ENCODE data around the gene GOLGA8B.
"Not testable (repeated sequence)": the region's sequence is repeated elsewhere in the genome, so short reads cannot be mapped to it uniquely, and the experiment has no call there.

Gene GOLGA8B

DNA sequence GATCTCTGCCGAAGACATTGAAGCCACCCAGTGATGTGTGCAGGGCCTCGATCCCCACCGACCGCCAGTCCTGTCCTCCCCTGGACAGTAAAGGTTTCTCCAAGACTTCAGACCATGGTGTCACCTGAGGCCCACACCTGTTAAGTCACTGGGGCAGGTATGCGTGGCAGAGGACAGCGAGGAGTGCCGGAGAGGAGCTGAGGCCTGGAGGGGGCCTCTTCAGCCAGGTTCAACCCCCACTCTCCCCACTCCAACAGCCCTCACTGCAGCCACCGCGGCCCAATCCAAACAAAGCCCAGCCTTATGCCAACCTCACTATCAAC is 2.4 kb downstream of the GOLGA8B start:
- DNase-seq, result no peak
- H3K4me3 ChIP-seq (ENCODE audit: low read depth, low read length), result no peak overlapping the region
- no peaks in the 10 kb centered on the region for H3K27me3 ChIP-seq (replicated peaks)
- no peak overlapping the region for H3K27ac ChIP-seq
- TF ChIP-seq, protein P1, sequence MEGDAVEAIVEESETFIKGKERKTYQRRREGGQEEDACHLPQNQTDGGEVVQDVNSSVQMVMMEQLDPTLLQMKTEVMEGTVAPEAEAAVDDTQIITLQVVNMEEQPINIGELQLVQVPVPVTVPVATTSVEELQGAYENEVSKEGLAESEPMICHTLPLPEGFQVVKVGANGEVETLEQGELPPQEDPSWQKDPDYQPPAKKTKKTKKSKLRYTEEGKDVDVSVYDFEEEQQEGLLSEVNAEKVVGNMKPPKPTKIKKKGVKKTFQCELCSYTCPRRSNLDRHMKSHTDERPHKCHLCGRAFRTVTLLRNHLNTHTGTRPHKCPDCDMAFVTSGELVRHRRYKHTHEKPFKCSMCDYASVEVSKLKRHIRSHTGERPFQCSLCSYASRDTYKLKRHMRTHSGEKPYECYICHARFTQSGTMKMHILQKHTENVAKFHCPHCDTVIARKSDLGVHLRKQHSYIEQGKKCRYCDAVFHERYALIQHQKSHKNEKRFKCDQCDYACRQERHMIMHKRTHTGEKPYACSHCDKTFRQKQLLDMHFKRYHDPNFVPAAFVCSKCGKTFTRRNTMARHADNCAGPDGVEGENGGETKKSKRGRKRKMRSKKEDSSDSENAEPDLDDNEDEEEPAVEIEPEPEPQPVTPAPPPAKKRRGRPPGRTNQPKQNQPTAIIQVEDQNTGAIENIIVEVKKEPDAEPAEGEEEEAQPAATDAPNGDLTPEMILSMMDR (IDR thresholded peaks at IDR 0.05; ENCODE audit: low read depth, low read length, missing control alignments), result no peak
- in situ Hi-C loops (cut with HindIII; ENCODE audit: low pct_ligation_motif_present, low sequenced_read_pairs), result no loop called here
- H3K36me3 ChIP-seq (replicated peaks), result no peaks in the 10 kb centered on the region

DNA sequence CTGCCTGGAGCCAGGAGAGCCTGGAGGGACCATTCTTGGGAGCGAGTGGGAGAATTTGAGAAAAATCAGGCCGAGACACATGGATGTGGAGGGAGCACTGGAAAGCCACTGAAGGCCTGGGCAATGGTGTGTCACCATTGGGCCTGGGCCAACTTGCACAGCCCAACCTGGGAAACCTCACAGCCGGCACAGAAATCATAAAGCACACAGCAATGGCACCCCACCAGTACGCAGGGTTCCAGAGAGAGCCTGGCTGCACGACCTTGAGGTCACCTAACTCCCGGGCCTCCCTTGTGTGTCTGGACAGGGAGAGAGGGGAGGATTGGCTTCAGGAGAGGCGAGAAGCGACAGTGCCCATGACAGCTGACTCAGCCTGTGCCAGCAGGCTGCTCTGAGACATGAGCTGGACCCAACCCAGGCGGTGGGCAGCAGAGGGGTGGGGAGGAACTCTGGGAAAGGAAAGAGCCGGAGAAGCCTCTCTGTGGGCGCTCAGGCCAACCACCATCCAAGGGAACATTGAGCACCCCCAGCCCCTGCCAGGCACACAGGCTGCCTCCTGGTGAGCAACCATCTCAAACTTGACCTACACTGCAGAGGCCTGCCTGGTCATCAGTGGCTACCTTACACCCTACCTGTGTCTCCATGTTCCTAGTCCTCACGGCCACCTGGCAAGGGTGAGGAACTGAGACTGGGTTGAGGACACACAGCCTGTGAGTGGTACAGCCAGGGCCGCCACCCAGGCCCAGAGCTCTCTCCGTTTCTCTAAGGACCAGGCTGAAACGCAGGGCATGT is 3.0 kb downstream of the GOLGA8B start:
- H3K27ac ChIP-seq; H3K27me3 ChIP-seq (replicated peaks); H3K4me3 ChIP-seq (ENCODE audit: low read depth, low read length); in situ Hi-C loops (cut with HindIII; ENCODE audit: low pct_ligation_motif_present, low sequenced_read_pairs); H3K36me3 ChIP-seq (replicated peaks); DNase-seq: not testable (repeated sequence)

DNA sequence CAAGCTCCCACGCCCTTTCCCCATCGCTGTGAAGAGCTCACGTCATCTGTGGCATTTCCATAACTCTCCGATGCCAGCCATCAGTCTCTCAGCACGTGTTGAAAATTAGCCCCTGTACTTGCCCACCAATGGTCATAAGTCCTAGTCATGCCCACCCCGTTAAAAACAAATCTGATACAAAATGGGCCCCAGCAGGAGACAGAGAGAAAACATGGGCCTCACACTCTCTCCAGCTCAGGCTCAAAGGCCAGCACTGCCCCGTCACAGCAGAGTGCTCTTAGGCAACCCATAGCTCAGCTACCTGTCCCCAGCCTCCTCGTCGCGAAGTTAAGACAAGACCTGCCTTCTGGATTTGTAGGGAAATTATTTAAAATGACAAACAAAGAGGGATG is 5.2 kb downstream of the GOLGA8B start:
- in situ Hi-C loops (cut with HindIII; ENCODE audit: low pct_ligation_motif_present, low sequenced_read_pairs), result no loop called here
- DNase-seq, result no peak
- no peak overlapping the region for H3K4me3 ChIP-seq (ENCODE audit: low read depth, low read length)
- no peaks in the 10 kb centered on the region for H3K36me3 ChIP-seq (replicated peaks)
- no peak overlapping the region for H3K27ac ChIP-seq
- H3K27me3 ChIP-seq (replicated peaks), result no peaks in the 10 kb centered on the region
- TF ChIP-seq, protein P1 (IDR thresholded peaks at IDR 0.05; ENCODE audit: low read depth, low read length, missing control alignments), result no peak

DNA sequence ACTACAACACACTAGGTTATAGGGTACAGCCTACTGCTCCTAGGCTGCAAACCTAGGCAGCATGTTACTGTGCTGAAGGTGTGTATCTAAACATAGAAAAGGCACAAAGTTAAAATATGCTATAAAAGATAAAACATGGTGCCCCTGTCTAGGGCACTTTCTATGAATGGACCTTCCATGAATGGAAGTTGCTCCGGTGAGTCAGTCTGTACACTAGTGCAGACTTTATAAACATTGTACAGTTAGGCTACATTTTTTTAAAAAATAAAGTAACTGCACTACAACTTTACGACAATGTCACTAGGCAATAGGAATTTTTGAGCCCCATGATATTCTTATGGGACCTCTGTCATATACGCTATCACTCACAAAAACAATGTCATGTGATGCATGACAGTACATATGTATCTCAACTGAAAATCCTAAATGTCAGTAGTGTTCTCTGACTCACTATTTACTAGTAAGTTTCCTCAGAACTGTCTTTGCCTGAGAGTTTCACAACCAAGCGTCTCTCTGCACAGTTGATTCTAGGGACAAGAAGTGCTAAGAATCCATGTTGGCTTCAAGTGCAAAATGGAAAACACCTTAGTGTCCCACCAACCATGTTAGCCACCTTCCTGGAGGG is 5.7 kb downstream of the GOLGA8B start:
- H3K36me3 ChIP-seq (replicated peaks); H3K27ac ChIP-seq; in situ Hi-C loops (cut with HindIII; ENCODE audit: low pct_ligation_motif_present, low sequenced_read_pairs); DNase-seq; H3K27me3 ChIP-seq (replicated peaks); H3K4me3 ChIP-seq (ENCODE audit: low read depth, low read length): not testable (repeated sequence)

DNA sequence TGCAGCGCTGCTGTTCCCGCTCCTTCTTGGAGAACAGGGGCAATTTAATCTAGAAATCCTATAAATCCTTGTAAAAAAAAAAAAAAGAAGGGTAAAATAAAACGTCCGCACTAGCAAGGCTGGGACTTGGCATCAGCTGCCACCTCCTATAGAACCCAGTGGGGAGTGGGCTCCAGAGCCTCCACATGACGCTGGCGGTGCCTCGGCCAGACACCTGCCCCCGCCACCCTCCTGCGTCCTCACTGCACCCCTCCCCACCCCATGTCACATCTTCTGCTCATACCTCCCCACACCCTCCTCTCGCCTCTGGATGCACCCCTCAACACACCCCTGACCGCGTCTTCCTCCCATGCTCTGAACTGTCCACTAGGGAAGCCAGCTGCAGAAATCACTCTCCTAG is 8.4 kb downstream of the GOLGA8B start:
- H3K27me3 ChIP-seq (replicated peaks); H3K27ac ChIP-seq; in situ Hi-C loops (cut with HindIII; ENCODE audit: low pct_ligation_motif_present, low sequenced_read_pairs): not testable (repeated sequence)

DNA sequence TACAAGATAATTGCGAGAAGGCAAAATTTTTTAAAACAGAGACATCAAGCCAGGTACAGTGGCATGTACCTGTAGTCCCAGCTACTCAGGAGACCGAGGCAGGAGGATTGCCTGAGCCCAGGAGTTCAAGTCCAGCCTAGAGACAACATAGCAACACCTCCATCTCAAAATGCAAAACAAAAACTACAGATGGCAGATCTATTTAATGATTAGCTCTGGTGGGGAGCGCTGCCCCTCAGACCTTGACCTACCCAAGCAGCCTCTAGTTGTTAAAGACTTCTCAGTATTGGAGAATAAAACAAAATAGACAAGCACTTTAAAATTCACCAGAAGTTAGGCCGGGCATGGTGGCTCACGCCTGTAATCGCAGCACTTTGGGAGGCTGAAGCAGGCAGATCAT is 10.5 kb downstream of the GOLGA8B start:
- not testable (repeated sequence) for H3K27ac ChIP-seq; H3K36me3 ChIP-seq (replicated peaks); H3K27me3 ChIP-seq (replicated peaks)

More for the DNA sequence above, 8.4 kb downstream of the GOLGA8B start:
- H3K36me3 ChIP-seq (replicated peaks); DNase-seq; H3K4me3 ChIP-seq (ENCODE audit: low read depth, low read length): not testable (repeated sequence)

DNA sequence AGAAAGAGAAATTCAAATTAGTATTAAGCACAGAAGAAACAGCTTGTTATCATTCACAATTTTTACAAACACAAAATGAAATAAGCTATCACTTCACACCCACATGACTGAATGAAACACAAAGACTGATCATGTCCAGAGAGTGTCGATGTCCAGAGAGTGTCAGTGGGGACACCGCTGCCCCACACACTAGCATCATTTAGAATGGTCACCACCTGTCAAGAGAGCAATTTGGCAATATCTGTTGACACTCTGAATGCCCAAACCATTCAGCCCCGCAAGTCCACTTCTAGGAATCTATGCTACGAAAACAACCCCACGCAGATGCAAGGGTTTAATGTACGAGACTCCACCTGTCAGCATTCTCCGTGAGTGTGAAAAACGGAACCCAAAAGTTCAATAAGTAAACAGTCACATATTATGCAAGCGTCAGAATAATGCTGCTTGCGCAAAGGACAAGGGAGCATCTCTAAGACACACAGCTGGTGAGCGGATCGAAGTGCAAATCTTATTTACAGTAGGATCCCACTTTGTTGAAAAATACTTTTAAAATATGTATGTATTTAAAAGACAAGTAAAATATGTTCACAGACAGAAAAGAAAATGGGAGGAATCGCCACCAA is 11.3 kb downstream of the GOLGA8B start:
- DNase-seq; H3K27me3 ChIP-seq (replicated peaks); H3K4me3 ChIP-seq (ENCODE audit: low read depth, low read length); H3K27ac ChIP-seq; in situ Hi-C loops (cut with HindIII; ENCODE audit: low pct_ligation_motif_present, low sequenced_read_pairs); H3K36me3 ChIP-seq (replicated peaks): not testable (repeated sequence)

More for the DNA sequence above, 10.5 kb downstream of the GOLGA8B start:
- in situ Hi-C loops (cut with HindIII; ENCODE audit: low pct_ligation_motif_present, low sequenced_read_pairs); DNase-seq; H3K4me3 ChIP-seq (ENCODE audit: low read depth, low read length): not testable (repeated sequence)

DNA sequence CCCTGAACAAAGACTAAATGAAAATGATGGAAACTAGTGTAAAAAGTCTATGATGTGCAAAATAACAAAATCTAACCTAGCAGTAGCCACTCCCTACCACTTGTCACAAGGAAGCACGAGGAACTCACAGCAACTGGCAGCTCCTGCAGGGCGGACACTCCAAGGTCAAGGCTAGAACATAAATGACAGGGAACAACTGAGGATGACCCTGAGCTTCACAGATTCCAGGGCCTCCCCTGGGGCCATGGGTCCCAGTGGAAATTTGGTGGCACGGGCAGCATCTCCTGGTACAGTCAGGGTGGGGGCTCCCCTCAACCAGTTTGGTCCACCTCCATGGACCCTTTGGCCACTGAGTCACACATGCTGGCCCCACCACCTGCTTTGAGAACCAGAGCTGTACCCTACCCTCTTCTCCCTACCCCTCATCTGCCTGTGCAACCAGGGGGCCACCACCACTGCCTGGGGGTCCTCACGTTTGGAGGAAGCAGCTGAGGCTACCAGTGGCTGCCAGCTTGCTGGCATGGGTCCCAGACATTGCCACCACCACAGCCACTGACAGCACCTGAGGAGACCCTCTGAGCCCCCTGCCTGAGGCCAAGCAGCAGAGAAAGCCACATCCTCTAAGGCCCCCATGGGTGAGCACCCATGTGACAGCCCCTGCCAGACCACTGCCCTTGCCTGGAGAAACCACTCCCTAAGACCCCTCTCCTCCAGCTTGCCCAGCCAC is 13.6 kb downstream of the GOLGA8B start:
- in situ Hi-C loops (cut with HindIII; ENCODE audit: low pct_ligation_motif_present, low sequenced_read_pairs); H3K27ac ChIP-seq; DNase-seq; H3K27me3 ChIP-seq (replicated peaks); H3K36me3 ChIP-seq (replicated peaks); H3K4me3 ChIP-seq (ENCODE audit: low read depth, low read length): not testable (repeated sequence)

DNA sequence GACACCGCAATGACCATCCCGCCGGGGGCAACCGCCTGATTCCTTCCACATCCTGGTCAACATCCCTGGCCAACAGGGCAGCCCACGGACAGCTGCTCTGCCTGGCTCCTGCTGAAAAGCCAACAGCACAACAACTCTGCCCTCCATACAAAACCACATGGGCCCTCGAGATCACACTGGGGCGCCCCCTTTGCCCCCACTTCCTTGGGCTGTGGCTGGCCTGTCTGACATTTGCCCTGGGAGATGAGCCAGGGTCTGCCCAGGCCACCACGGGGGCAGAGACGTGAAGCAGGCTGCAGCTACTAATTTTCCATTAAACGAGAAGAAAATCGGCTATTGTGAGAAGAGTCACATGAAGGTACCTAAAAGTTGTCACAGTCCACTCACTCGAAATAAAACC is 16.3 kb downstream of the GOLGA8B start:
- not testable (repeated sequence) for H3K27me3 ChIP-seq (replicated peaks)

DNA sequence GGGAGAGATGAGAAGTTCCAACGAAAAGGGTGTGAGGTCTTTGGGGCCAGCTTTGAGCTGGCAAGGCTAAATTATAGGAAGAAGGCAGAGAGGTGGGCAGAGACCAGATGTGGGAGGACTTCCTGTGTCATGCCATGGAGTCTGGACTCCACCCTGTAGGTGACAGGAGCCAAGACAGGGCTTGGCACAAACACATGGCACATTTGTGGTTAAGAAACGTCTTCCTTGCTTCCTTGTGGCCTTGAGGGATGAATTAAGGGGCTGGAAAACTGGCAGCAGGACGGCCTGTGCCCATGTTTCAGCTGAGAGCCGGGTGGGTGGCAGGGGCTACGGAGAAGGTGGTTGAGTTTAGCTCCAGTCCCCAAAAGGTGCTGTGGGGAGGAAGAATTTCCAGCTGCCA is 18.7 kb downstream of the GOLGA8B start:
- H3K36me3 ChIP-seq (replicated peaks); in situ Hi-C loops (cut with HindIII; ENCODE audit: low pct_ligation_motif_present, low sequenced_read_pairs); DNase-seq: not testable (repeated sequence)

More for the DNA sequence above, 16.3 kb downstream of the GOLGA8B start:
- in situ Hi-C loops (cut with HindIII; ENCODE audit: low pct_ligation_motif_present, low sequenced_read_pairs); DNase-seq; H3K27ac ChIP-seq; H3K4me3 ChIP-seq (ENCODE audit: low read depth, low read length); H3K36me3 ChIP-seq (replicated peaks): not testable (repeated sequence)

DNA sequence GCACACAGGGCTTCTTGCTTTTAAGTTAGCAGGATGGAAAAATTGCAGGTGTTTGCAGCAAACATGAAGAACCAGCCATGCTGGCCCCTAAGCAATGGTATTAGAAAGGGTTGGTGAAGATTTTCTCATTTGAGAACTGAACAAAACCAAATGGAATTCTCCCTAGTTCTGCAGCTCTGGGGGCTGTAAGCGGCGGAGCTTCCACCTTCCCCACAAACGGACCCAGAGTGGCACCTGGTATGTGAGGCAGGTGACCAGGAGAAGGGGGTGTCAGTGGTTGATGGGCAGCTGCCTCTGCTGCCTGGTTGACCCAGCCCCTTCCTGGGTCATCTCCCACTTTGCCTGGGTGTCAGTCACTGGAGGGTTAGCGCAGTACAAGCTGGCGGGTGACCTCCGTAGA is 22.6 kb downstream of the GOLGA8B start:
- DNase-seq; in situ Hi-C loops (cut with HindIII; ENCODE audit: low pct_ligation_motif_present, low sequenced_read_pairs); H3K36me3 ChIP-seq (replicated peaks); H3K4me3 ChIP-seq (ENCODE audit: low read depth, low read length); H3K27ac ChIP-seq; H3K27me3 ChIP-seq (replicated peaks): not testable (repeated sequence)

More for the DNA sequence above, 18.7 kb downstream of the GOLGA8B start:
- H3K27ac ChIP-seq; H3K4me3 ChIP-seq (ENCODE audit: low read depth, low read length); H3K27me3 ChIP-seq (replicated peaks): not testable (repeated sequence)

DNA sequence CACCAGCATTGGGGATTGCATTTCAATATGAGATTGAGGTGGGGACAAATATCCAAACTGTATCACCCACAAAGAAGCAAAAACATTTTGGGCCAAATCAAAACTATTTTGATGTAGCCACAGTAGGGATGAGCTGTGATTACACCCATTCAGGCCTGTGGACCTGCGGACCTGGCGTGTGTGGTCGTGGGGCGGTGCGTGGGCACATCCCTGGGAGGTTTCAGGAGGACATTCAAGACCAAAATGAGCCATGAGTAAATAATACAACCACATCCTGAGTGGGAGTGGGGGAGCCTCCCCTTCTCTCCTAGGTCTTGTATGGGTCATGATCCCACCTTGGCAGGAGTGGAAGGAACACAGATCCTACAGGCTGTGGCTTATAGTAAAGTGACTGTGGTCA is 23.7 kb downstream of the GOLGA8B start:
- H3K27ac ChIP-seq; H3K4me3 ChIP-seq (ENCODE audit: low read depth, low read length); H3K27me3 ChIP-seq (replicated peaks); H3K36me3 ChIP-seq (replicated peaks); DNase-seq; in situ Hi-C loops (cut with HindIII; ENCODE audit: low pct_ligation_motif_present, low sequenced_read_pairs): not testable (repeated sequence)

All from brain microvascular endothelial cell (primary cell).